HG03457 (cell line): Measurements from ENCODE around the gene CHCHD2.
"Not testable (repeated sequence)": the region's sequence is repeated elsewhere in the genome, so short reads cannot be mapped to it uniquely, and the experiment has no call there.

Source experiments
- ATAC-seq: cut with Tn5 transposase; IDR thresholded peaks from one replicate; pipeline ENCODE4 v1.9.1; 2021; ENCODE audit warnings: moderate number of reproducible peaks; ENCODE audit not compliant: unreplicated experiment

CHCHD2 gene

GRCh38 chr7:56083150-56083785, 23.0 kb downstream of the CHCHD2 start:
- no peak for ATAC-seq

- no peak for ATAC-seq
These were observed 24.5 kb downstream of the CHCHD2 start for GRCh38 chr7:56081626-56082340.

GRCh38 chr7:56080726-56081435, 25.4 kb downstream of the CHCHD2 start:
- not testable (repeated sequence) for ATAC-seq

GRCh38 chr7:56079450-56080185, 26.7 kb downstream of the CHCHD2 start:
- ATAC-seq = no peak

- ATAC-seq = no peak
These were observed 28.1 kb downstream of the CHCHD2 start for GRCh38 chr7:56078196-56078595.

GRCh38 chr7:56077681-56078080, 28.6 kb downstream of the CHCHD2 start:
- ATAC-seq = no peak

- ATAC-seq = peak; percentile 57
These were observed 31.9 kb downstream of the CHCHD2 start for GRCh38 chr7:56074371-56074791.

- not testable (repeated sequence) for ATAC-seq
These were observed 39.9 kb downstream of the CHCHD2 start for GRCh38 chr7:56066376-56066775.

- ATAC-seq = peak; percentile 76
These were observed 42.2 kb downstream of the CHCHD2 start, which contains the start of gene SUMF2 for GRCh38 chr7:56063882-56064625. Gene SUMF2 (plus strand): TSS chr7:56064286. CDS start chr7:56064312, 26 bp downstream.

GRCh38 chr7:56063500-56063881, 42.8 kb downstream of the CHCHD2 start:
- no peak for ATAC-seq

GRCh38 chr7:56062382-56062781, 43.9 kb downstream of the CHCHD2 start:
- ATAC-seq = no peak

GRCh38 chr7:56053993-56054392, 52.3 kb downstream of the CHCHD2 start:
- no peak for ATAC-seq

GRCh38 chr7:56053379-56053778, 52.9 kb downstream of the CHCHD2 start:
- ATAC-seq = no peak
